Activated naive CD8-positive, alpha-beta T cell treated with anti-CD3 and anti-CD28 coated beads, Interleukin-2, amount 50 U/mL, for 24 hours (primary cell): Measurements from ENCODE around the gene DIS3L2.
"Not testable (repeated sequence)": the region's sequence is repeated elsewhere in the genome, so short reads cannot be mapped to it uniquely, and the experiment has no call there.

Experiments
- ATAC-seq: fragments of 150-1000 bp; cut with Tn5 transposase; one replicate; pipeline ENCODE4 v1.10.0; 2021
- DNase-seq: peaks from one replicate; pipeline ENCODE4 v3.0.0; 2021
- H3K27ac Mint-ChIP-seq: one replicate; pipeline ENCODE4 v1.8.0; 2021; ENCODE audit warnings: mild to moderate bottlenecking, mixed read lengths
- H3K27me3 Mint-ChIP-seq: one replicate; pipeline ENCODE4 v1.8.0; 2021; ENCODE audit warnings: mixed read lengths
- H3K36me3 Mint-ChIP-seq: one replicate; pipeline ENCODE4 v1.8.0; 2021; ENCODE audit warnings: low read depth, mixed read lengths
- H3K4me1 Mint-ChIP-seq: one replicate; pipeline ENCODE4 v1.8.0; 2021; ENCODE audit warnings: mixed read lengths
- H3K4me3 Mint-ChIP-seq: one replicate; pipeline ENCODE4 v1.8.0; 2021; ENCODE audit warnings: mild to moderate bottlenecking, moderate library complexity, mixed read lengths
- H3K9me3 Mint-ChIP-seq: one replicate; pipeline ENCODE4 v1.8.0; 2021; ENCODE audit warnings: mixed read lengths

Gene DIS3L2

DNA sequence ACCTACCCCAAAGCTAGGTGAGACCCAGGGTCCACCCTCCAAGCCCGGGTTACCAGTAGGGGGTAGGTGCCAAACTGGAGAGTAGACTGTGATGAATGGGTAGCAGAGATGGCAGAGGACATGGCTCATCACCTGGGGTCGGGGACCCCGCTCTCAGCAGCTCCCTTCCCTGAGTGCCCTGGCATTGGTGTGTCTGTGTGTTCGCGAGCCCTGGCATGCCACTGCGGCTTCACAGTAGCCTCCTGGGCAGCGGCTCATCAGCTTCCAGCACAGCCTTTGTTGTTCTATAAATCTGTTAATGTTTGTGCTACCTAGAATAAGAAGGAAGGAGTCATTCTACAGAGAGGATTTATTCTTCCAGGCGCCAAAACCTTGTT lies 354.4 kb downstream of the DIS3L2 start:
- H3K4me3 Mint-ChIP-seq = peak overlapping the region; percentile 62
- peaks cover 27% of the 10 kb centered on the region for H3K9me3 Mint-ChIP-seq
- DNase-seq (no peak), ATAC-seq (no peak)
- peaks cover 30% of the 10 kb centered on the region for H3K36me3 Mint-ChIP-seq
- H3K27me3 Mint-ChIP-seq = no peaks in the 10 kb centered on the region
- H3K4me1 Mint-ChIP-seq = peaks cover 82% of the 10 kb centered on the region
- H3K27ac Mint-ChIP-seq = peak overlapping the region; percentile 93

DNA sequence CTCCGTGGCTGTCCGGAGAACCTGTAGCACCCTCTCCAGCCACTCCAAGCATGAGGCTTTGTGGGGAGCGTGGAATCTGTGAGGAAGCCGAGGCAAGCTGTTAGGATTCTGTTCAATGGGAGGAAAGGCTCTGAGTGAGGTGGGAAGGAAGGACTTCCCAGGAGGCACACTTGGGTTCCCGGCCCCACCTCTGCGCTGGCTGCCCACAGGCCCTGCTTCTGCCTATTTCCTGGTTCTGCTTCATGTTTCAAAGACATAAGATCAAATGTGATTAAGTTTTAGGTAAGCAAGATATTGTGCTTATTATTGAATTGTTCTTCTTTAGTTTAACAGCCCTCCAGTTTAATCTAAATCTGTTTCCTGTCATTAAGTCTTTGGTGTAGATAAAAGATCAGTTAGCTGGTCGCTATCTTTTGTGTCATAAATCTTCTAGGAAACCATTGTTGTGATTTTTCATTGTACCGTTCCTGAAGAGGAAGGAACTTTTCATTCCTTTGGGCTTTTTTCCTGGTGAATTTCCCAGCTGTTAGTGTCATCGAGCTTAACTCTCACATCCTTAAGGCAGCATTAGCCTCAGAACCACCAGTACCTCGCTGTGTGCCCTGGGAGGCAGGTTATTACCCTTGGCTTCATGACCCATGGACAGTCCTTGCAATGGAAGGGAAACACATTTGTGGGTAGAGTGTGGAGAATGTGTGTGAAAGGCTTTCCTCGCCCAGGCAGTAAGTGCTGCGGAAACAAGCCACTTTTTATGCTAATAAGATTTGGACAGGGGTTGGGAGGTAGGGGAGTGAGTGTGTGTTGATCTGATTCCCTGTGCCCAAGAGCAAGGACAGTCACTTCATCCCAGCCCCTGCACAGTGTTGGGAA lies 355.2 kb downstream of the DIS3L2 start:
- DNase-seq (no peak), ATAC-seq (no peak)
- H3K27me3 Mint-ChIP-seq = no peaks in the 10 kb centered on the region
- peaks cover 30% of the 10 kb centered on the region for H3K36me3 Mint-ChIP-seq
- H3K27ac Mint-ChIP-seq = peak overlapping the region; percentile 93
- peaks cover 84% of the 10 kb centered on the region for H3K4me1 Mint-ChIP-seq
- H3K4me3 Mint-ChIP-seq = peak overlapping the region; percentile 62
- peaks cover 25% of the 10 kb centered on the region for H3K9me3 Mint-ChIP-seq

DNA sequence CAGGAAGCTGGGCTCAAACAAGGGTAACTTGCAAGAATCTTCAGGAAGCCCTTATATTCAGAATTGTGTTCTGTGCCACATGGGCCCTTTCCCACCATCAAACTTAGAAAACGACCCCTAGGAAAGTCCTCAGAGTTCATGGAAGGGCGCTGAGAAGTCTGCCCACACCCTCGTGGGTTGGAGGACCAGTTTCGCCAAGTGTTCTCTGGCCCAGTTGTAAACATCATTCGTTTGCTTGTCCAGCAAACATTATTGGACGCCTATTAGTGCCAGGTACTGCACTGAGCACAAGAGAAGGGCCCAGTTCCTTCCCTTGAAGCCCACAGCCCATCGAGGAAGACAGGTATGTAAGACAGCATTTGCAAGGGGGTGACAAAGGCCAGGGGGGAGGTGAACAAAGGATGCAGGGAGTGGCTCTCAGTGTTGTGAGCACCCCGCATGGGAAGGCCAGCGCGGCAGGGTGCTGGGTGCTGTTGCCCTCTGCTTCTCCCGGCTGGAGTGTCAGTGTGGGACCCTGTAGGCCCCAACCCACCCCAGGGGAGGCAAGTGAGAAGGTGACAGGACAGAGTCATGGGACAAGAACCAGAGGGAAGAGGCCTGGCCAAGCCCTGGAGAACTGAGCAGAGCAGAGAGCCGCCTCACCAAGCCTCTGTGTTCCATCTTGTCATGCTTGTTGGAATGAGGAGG lies 356.8 kb downstream of the DIS3L2 start:
- ATAC-seq (no peak), DNase-seq (no peak)
- Mint-ChIP-seq H3K27ac (no peak overlapping the region), H3K4me3 (no peak overlapping the region), H3K4me1 (peaks cover 94% of the 10 kb centered on the region), H3K36me3 (peaks cover 18% of the 10 kb centered on the region), H3K9me3 (peaks cover 9% of the 10 kb centered on the region), H3K27me3 (no peaks in the 10 kb centered on the region)

DNA sequence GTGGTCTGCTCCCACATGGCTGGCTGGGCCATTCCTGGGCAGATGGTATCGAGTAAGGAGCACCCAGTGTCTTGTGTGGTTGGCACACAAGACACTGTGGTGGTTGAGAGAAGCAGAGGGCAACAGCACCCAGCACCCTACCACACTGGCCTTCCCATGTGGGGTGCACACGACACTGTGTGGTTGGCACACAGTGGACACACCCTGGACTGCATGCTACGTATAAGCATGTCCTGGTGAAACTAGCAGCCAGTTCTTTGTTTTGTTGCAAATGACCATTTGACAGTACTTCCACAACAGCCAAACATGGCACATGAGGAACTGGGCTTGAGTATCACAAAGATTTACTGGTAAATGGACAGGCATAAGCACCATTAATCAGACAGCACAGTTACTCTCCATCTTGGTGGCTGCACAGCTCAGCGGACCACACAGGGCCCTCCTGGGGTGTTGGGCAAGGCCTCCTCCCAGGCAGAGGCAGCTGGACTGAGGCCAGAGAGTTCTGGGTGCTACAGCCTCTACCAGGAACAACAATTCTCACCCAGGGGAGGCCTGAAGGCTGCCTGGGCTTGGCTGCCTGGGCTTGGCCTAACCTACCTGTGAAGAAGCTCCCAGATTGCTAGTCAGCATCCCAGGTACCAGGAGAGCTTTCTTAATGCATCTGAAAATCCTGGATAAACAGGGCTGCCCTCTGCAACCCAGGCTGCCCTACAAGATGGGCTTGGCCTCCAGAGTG lies 357.7 kb downstream of the DIS3L2 start:
- Mint-ChIP-seq H3K9me3 (peaks cover 4% of the 10 kb centered on the region), H3K4me3 (no peak overlapping the region), H3K27ac (peak overlapping the region; percentile 70), H3K36me3 (peaks cover 9% of the 10 kb centered on the region), H3K4me1 (peaks cover 87% of the 10 kb centered on the region), H3K27me3 (no peaks in the 10 kb centered on the region)
- ATAC-seq (no peak), DNase-seq (no peak)

DNA sequence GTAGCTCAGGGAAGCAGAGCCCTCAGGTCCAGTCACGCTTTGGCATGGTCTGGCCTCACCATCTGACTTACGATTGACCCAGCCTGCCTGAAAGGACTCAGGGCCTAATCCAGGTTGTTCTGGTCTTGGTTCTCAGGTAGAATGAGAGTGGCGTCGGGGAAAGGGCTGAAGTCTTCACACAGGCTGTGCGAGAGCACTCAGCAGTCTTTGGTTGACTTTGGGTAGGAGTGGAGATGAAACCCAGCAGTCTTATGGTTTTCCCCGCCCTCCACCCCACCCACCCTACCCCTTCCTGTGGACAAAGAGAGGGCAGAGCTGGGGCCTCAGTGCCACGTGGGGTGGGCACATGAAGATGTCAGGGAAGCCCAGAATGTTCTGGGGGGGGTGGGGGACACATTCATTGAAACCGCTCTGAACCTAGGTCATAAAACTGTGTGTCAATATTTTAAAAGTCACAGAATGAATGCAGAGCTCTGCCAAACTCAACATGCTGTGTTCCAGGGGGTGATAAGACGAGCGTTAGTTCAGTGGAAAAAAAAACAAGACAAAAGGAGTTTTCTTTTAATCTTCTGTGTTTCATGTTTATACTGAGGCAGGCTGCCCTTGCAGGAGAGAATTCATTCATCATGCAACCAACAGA lies 358.4 kb downstream of the DIS3L2 start:
- Mint-ChIP-seq H3K4me3 (peak overlapping the region; percentile 21), H3K27me3 (no peaks in the 10 kb centered on the region), H3K27ac (peak overlapping the region; percentile 70), H3K36me3 (peaks cover 2% of the 10 kb centered on the region), H3K4me1 (peaks cover 80% of the 10 kb centered on the region), H3K9me3 (no peaks in the 10 kb centered on the region)
- ATAC-seq (no peak), DNase-seq (no peak)

DNA sequence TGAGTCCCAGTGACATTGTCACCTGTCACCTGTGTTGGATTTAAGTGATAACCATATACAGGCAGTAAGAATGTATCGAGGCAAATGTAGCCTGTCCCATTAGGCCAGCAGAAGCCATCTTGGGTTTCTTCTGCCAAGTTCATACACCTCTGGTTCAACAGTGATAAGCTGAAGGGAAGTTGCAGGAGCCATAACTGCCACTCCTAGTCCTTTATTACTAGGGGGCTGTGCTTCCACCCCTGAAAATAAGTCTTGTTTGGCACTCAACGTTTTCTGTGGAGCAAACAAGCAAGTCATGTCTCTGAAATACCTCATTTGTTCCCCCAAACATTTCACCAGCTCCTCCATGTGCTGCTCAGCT lies 358.9 kb downstream of the DIS3L2 start:
- H3K27ac Mint-ChIP-seq = peak overlapping the region; percentile 70
- ATAC-seq (no peak), DNase-seq (no peak)
- H3K27me3 Mint-ChIP-seq = no peaks in the 10 kb centered on the region
- peaks cover under 1% of the 10 kb centered on the region for H3K36me3 Mint-ChIP-seq
- no peak overlapping the region for H3K4me3 Mint-ChIP-seq
- H3K9me3 Mint-ChIP-seq = no peaks in the 10 kb centered on the region
- peaks cover 75% of the 10 kb centered on the region for H3K4me1 Mint-ChIP-seq

DNA sequence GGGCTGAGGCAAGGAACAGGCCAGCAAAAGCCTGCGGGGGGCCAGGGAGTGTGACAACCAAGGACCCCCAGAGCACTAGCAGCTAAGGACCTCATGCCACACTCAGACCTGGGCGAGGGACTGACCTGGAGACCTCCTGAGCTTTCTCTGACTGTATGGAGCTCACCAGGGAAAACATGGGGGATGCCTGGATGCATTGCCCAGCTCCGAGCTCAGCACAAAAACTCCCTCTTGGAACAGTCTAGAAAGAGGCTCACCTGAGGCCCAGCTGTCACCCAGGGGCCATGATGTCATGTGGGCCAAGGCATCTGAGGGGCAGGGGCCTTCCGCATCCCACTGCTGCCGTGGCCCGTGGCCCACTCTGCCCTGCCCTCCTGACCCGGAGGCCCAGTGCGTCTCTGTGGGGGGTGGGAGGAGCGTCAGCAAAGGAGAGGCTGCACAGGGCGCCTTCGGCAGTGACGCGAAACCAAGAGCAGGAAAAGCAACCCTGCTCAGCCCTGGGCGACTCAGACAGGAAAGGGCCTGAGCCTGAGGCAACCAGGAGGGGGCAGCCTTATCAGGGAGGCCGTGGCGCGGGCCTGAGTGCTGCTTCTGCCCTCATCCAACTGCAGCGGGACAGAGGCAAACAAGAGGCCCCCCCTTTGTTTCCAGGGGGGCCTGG lies 359.8 kb downstream of the DIS3L2 start:
- H3K27me3 Mint-ChIP-seq = no peaks in the 10 kb centered on the region
- H3K4me3 Mint-ChIP-seq = peak overlapping the region; percentile 6
- H3K27ac Mint-ChIP-seq = peak overlapping the region; percentile 70
- H3K36me3 Mint-ChIP-seq = no peaks in the 10 kb centered on the region
- DNase-seq (peak; percentile 69), ATAC-seq (peak; percentile 86)
- peaks cover 66% of the 10 kb centered on the region for H3K4me1 Mint-ChIP-seq
- no peaks in the 10 kb centered on the region for H3K9me3 Mint-ChIP-seq

DNA sequence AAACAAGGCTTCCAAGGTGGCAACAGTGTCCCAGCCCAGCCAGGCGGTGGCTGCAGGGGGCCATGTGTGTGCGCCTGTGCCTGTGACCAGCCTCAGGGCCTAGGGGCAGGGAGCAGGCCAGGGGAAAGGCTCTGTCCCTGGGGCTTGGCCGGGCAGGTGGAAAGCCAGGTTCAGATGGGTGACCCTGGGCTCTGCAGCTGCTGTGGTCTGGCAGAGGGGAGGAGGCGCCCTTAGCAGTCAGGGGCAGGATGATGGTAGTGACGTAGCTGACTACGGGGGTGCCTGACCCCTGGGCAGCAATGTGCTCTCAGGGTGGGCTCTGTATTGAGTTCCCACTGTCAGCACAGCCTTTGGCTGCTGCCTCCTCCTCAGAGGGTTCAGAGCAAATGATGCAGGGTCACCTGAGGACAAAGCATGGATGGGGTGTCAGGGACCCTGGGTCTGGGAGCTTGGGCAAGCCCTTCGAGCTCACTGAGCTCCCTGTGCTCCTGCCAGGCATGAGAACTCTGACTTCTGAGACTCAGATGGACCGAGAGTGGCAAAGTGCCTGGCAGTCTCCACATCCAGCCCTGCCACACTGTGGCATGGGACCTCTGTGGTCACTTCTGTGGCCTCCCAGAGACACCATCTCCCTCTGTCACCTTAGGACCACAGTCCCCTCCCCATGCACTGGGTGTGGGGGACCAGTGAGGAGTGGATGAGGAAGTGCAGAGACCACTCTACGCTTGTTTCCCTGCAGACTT lies 360.5 kb downstream of the DIS3L2 start:
- H3K36me3 Mint-ChIP-seq = no peaks in the 10 kb centered on the region
- peaks cover 65% of the 10 kb centered on the region for H3K4me1 Mint-ChIP-seq
- no peaks in the 10 kb centered on the region for H3K9me3 Mint-ChIP-seq
- ATAC-seq (no peak), DNase-seq (no peak)
- peak overlapping the region; percentile 77 for H3K27ac Mint-ChIP-seq
- H3K27me3 Mint-ChIP-seq = no peaks in the 10 kb centered on the region
- H3K4me3 Mint-ChIP-seq = no peak overlapping the region

DNA sequence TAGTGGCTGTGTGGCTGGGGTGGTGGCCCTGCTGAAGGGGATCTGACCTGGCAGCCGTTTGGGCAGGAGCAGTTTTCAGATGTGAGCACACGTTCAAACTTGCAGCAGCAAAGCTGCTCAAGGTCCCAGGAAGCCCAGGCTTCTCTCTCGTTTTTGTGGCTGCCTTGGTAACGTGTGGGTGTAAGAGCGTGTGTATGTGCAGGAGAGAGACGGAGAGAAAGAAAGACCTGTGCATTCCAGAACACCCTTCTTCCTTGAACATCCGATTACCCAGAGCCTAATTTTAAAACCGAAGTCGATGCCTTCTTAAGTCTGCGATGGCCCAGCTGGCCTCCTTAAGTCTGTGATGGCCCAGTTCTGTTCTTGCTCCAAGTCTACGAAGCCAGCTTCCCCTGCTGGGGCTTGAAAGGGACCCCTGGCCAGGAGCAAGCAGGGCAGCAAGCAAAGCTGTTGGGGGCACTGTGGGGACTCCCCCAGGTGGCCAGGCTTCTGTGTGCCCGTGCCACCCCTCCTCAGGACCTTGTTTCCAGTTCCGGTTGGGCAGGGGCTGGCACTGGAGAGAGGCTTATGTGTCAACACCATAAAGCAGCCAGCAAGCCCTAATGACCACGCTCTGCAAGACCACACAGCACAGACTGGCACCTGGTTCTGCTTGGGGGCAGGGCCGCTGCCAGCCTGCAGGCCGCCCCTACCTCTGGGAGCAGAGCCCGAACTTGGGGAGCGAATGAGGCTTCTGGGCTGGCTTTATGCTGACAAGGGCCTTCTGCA lies 361.2 kb downstream of the DIS3L2 start:
- H3K4me1 Mint-ChIP-seq = peaks cover 61% of the 10 kb centered on the region
- no peaks in the 10 kb centered on the region for H3K27me3 Mint-ChIP-seq
- H3K9me3 Mint-ChIP-seq = no peaks in the 10 kb centered on the region
- H3K4me3 Mint-ChIP-seq = no peak overlapping the region
- DNase-seq (no peak), ATAC-seq (no peak)
- H3K36me3 Mint-ChIP-seq = no peaks in the 10 kb centered on the region
- H3K27ac Mint-ChIP-seq = peak overlapping the region; percentile 77

DNA sequence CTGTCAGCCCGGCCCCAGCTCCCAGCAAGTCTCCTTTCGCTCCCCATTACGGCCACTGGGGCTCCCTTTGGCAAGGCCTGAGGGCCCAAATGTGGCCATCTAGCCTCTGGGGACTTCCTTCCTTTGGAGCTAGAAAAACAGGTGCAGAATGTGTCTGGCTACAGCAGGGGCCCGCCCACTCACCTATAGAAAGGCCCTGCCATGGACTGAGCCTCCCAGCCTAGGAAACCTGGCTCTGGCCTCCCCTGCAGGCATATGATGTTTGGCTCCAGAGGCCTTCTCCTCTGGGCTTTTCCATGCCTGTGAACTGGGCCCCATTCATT lies 361.8 kb downstream of the DIS3L2 start:
- no peaks in the 10 kb centered on the region for H3K27me3 Mint-ChIP-seq
- ATAC-seq (no peak), DNase-seq (no peak)
- H3K4me3 Mint-ChIP-seq = no peak overlapping the region
- no peak overlapping the region for H3K27ac Mint-ChIP-seq
- H3K4me1 Mint-ChIP-seq = peaks cover 56% of the 10 kb centered on the region
- no peaks in the 10 kb centered on the region for H3K9me3 Mint-ChIP-seq
- no peaks in the 10 kb centered on the region for H3K36me3 Mint-ChIP-seq

DNA sequence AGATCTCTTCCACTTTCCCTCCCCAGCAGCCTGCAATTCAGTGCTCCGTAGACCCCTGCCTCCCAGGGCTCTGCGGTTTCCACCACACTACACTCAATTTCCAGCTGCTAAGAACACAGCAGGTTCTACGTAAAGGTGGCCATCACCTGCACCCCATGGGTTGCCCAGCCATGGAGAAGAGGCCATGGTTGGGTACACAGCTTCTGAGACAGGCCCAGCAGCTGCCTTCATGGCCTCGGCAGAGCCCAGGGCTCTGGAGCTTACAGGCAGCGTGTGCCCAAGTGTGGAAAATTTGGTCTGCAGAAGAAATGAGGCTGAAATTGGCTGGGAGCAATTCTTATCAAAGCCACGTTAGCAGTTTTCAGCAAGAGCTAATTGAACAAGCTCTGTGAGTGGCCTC lies 362.5 kb downstream of the DIS3L2 start:
- not testable (repeated sequence) for DNase-seq, H3K27ac Mint-ChIP-seq, H3K4me3 Mint-ChIP-seq, H3K9me3 Mint-ChIP-seq, H3K36me3 Mint-ChIP-seq, H3K27me3 Mint-ChIP-seq, ATAC-seq
- H3K4me1 Mint-ChIP-seq = peaks cover 49% of the 10 kb centered on the region

DNA sequence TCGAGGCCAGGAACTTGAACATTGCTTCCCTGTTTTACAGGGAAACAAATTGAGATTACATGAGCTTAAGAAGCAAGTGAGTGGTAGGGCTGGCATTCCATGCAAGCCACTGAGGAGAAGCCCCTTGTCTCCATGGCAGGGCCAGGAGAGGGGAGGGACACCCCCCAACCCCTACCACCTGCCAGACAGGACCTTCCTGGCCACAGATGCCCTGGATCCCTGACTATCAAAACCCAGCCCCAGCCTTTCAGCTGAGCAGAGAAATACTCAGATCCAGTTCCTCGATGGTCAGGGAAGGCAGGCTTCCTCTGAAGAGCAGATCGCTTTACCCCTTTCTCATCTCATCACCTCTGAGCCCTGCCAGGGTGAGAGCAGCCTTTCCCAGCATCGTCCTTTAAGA lies 363.3 kb downstream of the DIS3L2 start:
- Mint-ChIP-seq H3K36me3 (no peaks in the 10 kb centered on the region), H3K4me1 (peaks cover 41% of the 10 kb centered on the region), H3K9me3 (no peaks in the 10 kb centered on the region), H3K4me3 (no peak overlapping the region), H3K27ac (no peak overlapping the region), H3K27me3 (no peaks in the 10 kb centered on the region)
- DNase-seq = no peak
- no peak for ATAC-seq
